Tibial nerve (tissue), 4 donors: ENCODE measurements around the gene NFS1.

Experiments
- EP300 ChIP-seq, 2 donors: sonication (generic); formaldehyde crosslinking; IDR thresholded peaks; one replicate each; pipeline ENCODE4 v1.6.1; 2017; ENCODE audit warnings: antibody characterized with exemption in 2 of 2, mild to moderate bottlenecking in 1 of 2
- POLR2A ChIP-seq, 2 donors: fragments of 450-650 bp; IDR thresholded peaks; one replicate each; pipeline ENCODE4 v1.6.1; 2017; ENCODE audit warnings: antibody characterized with exemption in 2 of 2, mild to moderate bottlenecking in 2 of 2, moderate library complexity in 2 of 2
- TF ChIP-seq, protein P1 (sequence below), 5 experiments: fragments of 200-600 bp in 3 of 5; fragments of 450-650 bp in 2 of 5; sonication (generic) in 3 of 5; IDR thresholded peaks; one replicate each; pipeline ENCODE4 v1.5.1; 2016 to 2019; ENCODE audit warnings: antibody characterized with exemption in 5 of 5, mild to moderate bottlenecking in 3 of 5, moderate library complexity in 2 of 5

DNA sequence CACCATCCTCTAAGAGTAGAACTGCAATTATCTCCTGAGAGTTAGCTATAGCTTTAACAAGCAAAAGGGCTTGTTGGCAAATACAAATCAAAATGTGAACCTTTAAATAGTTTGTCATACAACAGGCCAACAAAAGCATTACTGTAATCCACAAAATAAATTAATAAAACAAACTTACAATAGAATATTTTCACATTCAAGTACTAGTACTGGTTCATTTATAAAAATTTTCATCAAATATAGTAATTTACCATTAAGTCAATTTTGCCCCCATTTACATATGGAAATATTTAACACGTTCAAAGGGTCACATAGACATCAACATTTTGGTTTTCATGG, 33.5 kb upstream of the NFS1 start:
- TF ChIP-seq, protein P1, sequence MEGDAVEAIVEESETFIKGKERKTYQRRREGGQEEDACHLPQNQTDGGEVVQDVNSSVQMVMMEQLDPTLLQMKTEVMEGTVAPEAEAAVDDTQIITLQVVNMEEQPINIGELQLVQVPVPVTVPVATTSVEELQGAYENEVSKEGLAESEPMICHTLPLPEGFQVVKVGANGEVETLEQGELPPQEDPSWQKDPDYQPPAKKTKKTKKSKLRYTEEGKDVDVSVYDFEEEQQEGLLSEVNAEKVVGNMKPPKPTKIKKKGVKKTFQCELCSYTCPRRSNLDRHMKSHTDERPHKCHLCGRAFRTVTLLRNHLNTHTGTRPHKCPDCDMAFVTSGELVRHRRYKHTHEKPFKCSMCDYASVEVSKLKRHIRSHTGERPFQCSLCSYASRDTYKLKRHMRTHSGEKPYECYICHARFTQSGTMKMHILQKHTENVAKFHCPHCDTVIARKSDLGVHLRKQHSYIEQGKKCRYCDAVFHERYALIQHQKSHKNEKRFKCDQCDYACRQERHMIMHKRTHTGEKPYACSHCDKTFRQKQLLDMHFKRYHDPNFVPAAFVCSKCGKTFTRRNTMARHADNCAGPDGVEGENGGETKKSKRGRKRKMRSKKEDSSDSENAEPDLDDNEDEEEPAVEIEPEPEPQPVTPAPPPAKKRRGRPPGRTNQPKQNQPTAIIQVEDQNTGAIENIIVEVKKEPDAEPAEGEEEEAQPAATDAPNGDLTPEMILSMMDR (IDR thresholded peaks at IDR 0.05): no peak
- TF ChIP-seq EP300 (IDR thresholded peaks at IDR 0.05) (no peak), POLR2A (IDR thresholded peaks at IDR 0.05) (no peak)
